GM12878 (cell line): Measurements from ENCODE around the gene GALNT17.

Source experiments
- BCL11A ChIP-seq: IDR thresholded peaks from 2 replicates; pipeline ENCODE4 v1.6.1; 2011; ENCODE audit warnings: low read depth, low read length
- CTCF ChIP-seq, 3 experiments: IDR thresholded peaks in 2 of 3; conservative IDR thresholded peaks in 1 of 3; 2 replicates each; pipeline ENCODE4 v1.5.1; 2011; ENCODE audit warnings: low read depth in 3 of 3, low read length in 3 of 3, mild to moderate bottlenecking in 3 of 3, control low read depth in 2 of 3, moderate library complexity in 2 of 3, inconsistent platforms in 1 of 3, mixed read lengths in 1 of 3; ENCODE audit not compliant: control insufficient read depth in 2 of 3, insufficient read depth in 1 of 3; ENCODE audit errors: extremely low read depth in 1 of 3
- HDAC2 ChIP-seq: fragments of 200-600 bp; sonication (generic); IDR thresholded peaks from 2 replicates; pipeline ENCODE4 v1.6.1; 2017
- KLF5 ChIP-seq: fragments of 450-650 bp; IDR thresholded peaks from 2 replicates; pipeline ENCODE4 v1.6.1; 2014; ENCODE audit warnings: mild to moderate bottlenecking; ENCODE audit not compliant: partially characterized antibody
- PAX5 ChIP-seq: IDR thresholded peaks from 2 replicates; pipeline ENCODE4 v1.6.1; 2011; ENCODE audit warnings: low read depth, low read length, borderline replicate concordance
- POLR2AphosphoS5 ChIP-seq: IDR thresholded peaks from 2 replicates; pipeline ENCODE4 v1.6.1; 2011; ENCODE audit warnings: mild to moderate bottlenecking, low read length, inconsistent platforms
- SIN3A ChIP-seq: IDR thresholded peaks from 2 replicates; pipeline ENCODE4 v1.6.1; 2012; ENCODE audit warnings: low read depth, low read length, improper control_type of control experiment
- SP1 ChIP-seq: IDR thresholded peaks from one replicate; pipeline ENCODE4 v1.6.1; 2011; ENCODE audit warnings: low read depth, low read length
- STAT1 ChIP-seq: fragments of 450-650 bp; conservative IDR thresholded peaks from 2 replicates; pipeline ENCODE4 v1.6.1; 2014; ENCODE audit warnings: antibody characterized with exemption, mild to moderate bottlenecking
- USF2 ChIP-seq: IDR thresholded peaks from 2 replicates; pipeline ENCODE4 v1.6.1; 2011; ENCODE audit warnings: low read depth, low read length, improper control_type of control experiment, borderline replicate concordance
- ZZZ3 ChIP-seq: IDR thresholded peaks from 2 replicates; pipeline ENCODE4 v1.6.1; 2011; ENCODE audit warnings: low read depth; ENCODE audit not compliant: control insufficient read depth, insufficient read length
- TF ChIP-seq, protein P1 (sequence below): fragments of 450-650 bp; IDR thresholded peaks from 2 replicates; pipeline ENCODE4 v1.6.1; 2018; ENCODE audit warnings: borderline replicate concordance, mild to moderate bottlenecking; ENCODE audit not compliant: partially characterized antibody

DNA sequence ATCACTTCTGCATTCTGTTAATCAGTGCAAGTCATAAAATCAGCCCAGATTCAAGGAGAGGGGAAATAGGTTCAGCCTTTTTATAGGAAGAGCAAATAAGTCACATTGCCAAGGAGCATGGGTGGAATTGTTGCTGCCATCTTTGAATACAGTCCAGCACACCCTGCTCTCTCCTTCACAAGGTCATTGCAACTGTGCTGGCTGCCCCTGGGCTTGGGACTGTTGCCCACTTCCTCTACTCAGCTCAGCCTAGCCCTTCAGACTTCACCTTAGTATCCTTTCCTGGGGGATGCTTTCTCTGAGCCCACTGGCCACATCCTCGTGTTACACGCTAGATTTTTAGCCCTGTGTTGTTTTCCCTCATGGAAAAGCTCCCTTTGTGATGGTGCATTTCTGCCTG, 527.7 kb downstream of the GALNT17 start:
- TF ChIP-seq USF2, result no peak
- no peak for TF ChIP-seq SIN3A
- no peak for TF ChIP-seq CTCF (IDR thresholded peaks at IDR 0.05 in 2 of 3, conservative IDR thresholded peaks at IDR 0.05 in 1 of 3; ENCODE audit: control insufficient read depth in 2 of 3, extremely low read depth in 1 of 3, insufficient read depth in 1 of 3, low read depth in 3 of 3, low read length in 3 of 3)
- TF ChIP-seq POLR2AphosphoS5, result no peak
- TF ChIP-seq BCL11A, result no peak
- TF ChIP-seq STAT1, result no peak
- no peak for TF ChIP-seq PAX5
- TF ChIP-seq HDAC2, result no peak
- TF ChIP-seq KLF5, result no peak
- no peak for TF ChIP-seq ZZZ3
- TF ChIP-seq, protein P1, sequence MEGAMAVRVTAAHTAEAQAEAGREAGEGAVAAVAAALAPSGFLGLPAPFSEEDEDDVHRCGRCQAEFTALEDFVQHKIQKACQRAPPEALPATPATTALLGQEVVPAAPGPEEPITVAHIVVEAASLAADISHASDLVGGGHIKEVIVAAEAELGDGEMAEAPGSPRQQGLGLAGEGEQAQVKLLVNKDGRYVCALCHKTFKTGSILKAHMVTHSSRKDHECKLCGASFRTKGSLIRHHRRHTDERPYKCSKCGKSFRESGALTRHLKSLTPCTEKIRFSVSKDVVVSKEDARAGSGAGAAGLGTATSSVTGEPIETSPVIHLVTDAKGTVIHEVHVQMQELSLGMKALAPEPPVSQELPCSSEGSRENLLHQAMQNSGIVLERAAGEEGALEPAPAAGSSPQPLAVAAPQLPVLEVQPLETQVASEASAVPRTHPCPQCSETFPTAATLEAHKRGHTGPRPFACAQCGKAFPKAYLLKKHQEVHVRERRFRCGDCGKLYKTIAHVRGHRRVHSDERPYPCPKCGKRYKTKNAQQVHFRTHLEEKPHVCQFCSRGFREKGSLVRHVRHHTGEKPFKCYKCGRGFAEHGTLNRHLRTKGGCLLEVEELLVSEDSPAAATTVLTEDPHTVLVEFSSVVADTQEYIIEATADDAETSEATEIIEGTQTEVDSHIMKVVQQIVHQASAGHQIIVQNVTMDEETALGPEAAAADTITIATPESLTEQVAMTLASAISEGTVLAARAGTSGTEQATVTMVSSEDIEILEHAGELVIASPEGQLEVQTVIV, result no peak
- no peak for TF ChIP-seq SP1
